ENCODE results near the gene PA2G4. TPM values are rescaled to one million over a fixed set of nuclear protein-coding genes. Genes with fewer than 3 reads are reported as not detected.

PA2G4 gene
- total RNA-seq, 1 experiment from 2014 or later = 175 TPM

- BruUV-seq (replicated peaks) = TSS peak; percentile 97
- DNase-seq (ENCODE audit: low read depth, low spot score) = no peak
- peaks cover 20% of the 10 kb centered on the region for H3K4me1 ChIP-seq (ENCODE audit: control insufficient read depth, insufficient read depth, low read length)
- no peak for TF ChIP-seq REST (IDR thresholded peaks at IDR 0.05; ENCODE audit: insufficient read depth in 1 of 2, low read depth in 2 of 2, low read length in 1 of 2)
- TF ChIP-seq CTCF (IDR thresholded peaks at IDR 0.05) = no peak
- no peak for TF ChIP-seq TCF7L2 (IDR thresholded peaks at IDR 0.05; ENCODE audit: low read depth, low read length)
- TF ChIP-seq POLR2AphosphoS5 (IDR thresholded peaks at IDR 0.05; ENCODE audit: low read depth, low read length) = no peak
- no peak for TF ChIP-seq SIN3A (IDR thresholded peaks at IDR 0.05; ENCODE audit: borderline replicate concordance, insufficient read depth, low read depth, low read length)
- peaks cover 18% of the 10 kb centered on the region for H3K36me3 ChIP-seq (ENCODE audit: control insufficient read depth, insufficient read depth, low read length)
- POLR2A ChIA-PET = interaction anchor here (0.6 to 1.4 kb wide), 2 partner anchors 15 to 54 kb away, joined by 3 read pairs; partner anchors contain the start of gene ZC3H10
- H3K27ac ChIP-seq (ENCODE audit: low read length) = peak overlapping the region; percentile 94
- no peaks in the 10 kb centered on the region; the same call in 1 of the 2 replicates for H3K27me3 ChIP-seq (ENCODE audit: control insufficient read depth, insufficient read depth, low read length)
- no peak for ATAC-seq
- H3K4me3 ChIP-seq (ENCODE audit: low read depth in 2 of 2, low read length in 2 of 2) = peak overlapping the region; percentile 72 to 93
- in situ Hi-C loops (cut with HindIII; ENCODE audit: low pct_unique_long_range_greater_than_20kb, low sequenced_read_pairs) (no loop called here), intact Hi-C loops (cut with micrococcal nuclease; ENCODE audit: unreplicated experiment) (no loop called here)
- H3K9me3 ChIP-seq (ENCODE audit: control insufficient read depth, insufficient read depth, low read depth, low read length) = no peaks in the 10 kb centered on the region
- CTCF ChIA-PET = interaction anchor here (1.3 kb wide), 1 partner anchor 15 kb away, joined by 3 read pairs; no protein-coding TSS in a partner anchor
Measured at GRCh38 chr12:56103066-56103711, 1.2 kb upstream of the PA2G4 start.

- ATAC-seq (no peak), DNase-seq (ENCODE audit: low read depth, low spot score) (no peak)
- H3K9me3 ChIP-seq (ENCODE audit: control insufficient read depth, insufficient read depth, low read depth, low read length) = no peaks in the 10 kb centered on the region
- H3K4me3 ChIP-seq (ENCODE audit: low read depth in 2 of 2, low read length in 2 of 2) = peak overlapping the region; percentile 72 to 93
- no TSS peak for BruUV-seq (replicated peaks)
- no peak for TF ChIP-seq REST (IDR thresholded peaks at IDR 0.05; ENCODE audit: insufficient read depth in 1 of 2, low read depth in 2 of 2, low read length in 1 of 2)
- TF ChIP-seq CTCF (IDR thresholded peaks at IDR 0.05) = no peak
- TF ChIP-seq SIN3A (IDR thresholded peaks at IDR 0.05; ENCODE audit: borderline replicate concordance, insufficient read depth, low read depth, low read length) = 0 out of 2 replicates have a peak, but pooled peaks have one; percentile 48
- TF ChIP-seq POLR2AphosphoS5 (IDR thresholded peaks at IDR 0.05; ENCODE audit: low read depth, low read length) = no peak
- in situ Hi-C loops (cut with HindIII; ENCODE audit: low pct_unique_long_range_greater_than_20kb, low sequenced_read_pairs) = no loop called here
- peaks cover 23% of the 10 kb centered on the region for H3K36me3 ChIP-seq (ENCODE audit: control insufficient read depth, insufficient read depth, low read length)
- CTCF ChIA-PET = interaction anchor here (1.0 to 1.3 kb wide), 2 partner anchors 15 to 26 kb away, joined by 3 read pairs; no protein-coding TSS in a partner anchor
- peaks cover 20% of the 10 kb centered on the region for H3K4me1 ChIP-seq (ENCODE audit: control insufficient read depth, insufficient read depth, low read length)
- H3K27me3 ChIP-seq (ENCODE audit: control insufficient read depth, insufficient read depth, low read length) = no peaks in the 10 kb centered on the region; the same call in 1 of the 2 replicates
- H3K27ac ChIP-seq (ENCODE audit: low read length) = peak overlapping the region; percentile 94
- POLR2A ChIA-PET = interaction anchor here (0.6 to 1.4 kb wide), 8 partner anchors 14 to 99 kb away, joined by 3 to 15 read pairs (median 4); partner anchors contain the start of gene ZC3H10
- intact Hi-C loops (cut with micrococcal nuclease; ENCODE audit: unreplicated experiment) = no loop called here
Measured at GRCh38 chr12:56103823-56104108, 593 bp upstream of the PA2G4 start.
